HCT116 (cell line): Measurements from ENCODE around the gene CCNYL1. TPM values are rescaled to one million over a fixed set of nuclear protein-coding genes. Genes with fewer than 3 reads are reported as not detected.

Experiments
- ATAC-seq: fragments of 200-7000 bp; cut with Tn5 transposase; 2 replicates; pipeline ENCODE4 v1.9.1; 2020; ENCODE audit warnings: mild to moderate bottlenecking, moderate library complexity
- Bru-seq: library from RNA; stranded (reverse); fragments of 400-500 nt; gene quantifications from one replicate; lab custom pipeline; 2021; lab: Mats Ljungman, UMichigan
- BruChase-seq, 2 experiments: library from RNA; stranded (reverse); fragments of 400-500 nt; gene quantifications; one replicate each; lab custom pipeline; 2021; lab: Mats Ljungman, UMichigan
- BruUV-seq: library from RNA; stranded (reverse); fragments of 400-500 nt; replicated peaks from 2 replicates; lab custom pipeline; 2021; lab: Mats Ljungman, UMichigan
- CTCF ChIA-PET: fragments of 300-600 bp; sonication (Branson Sonifier 250); formaldehyde crosslinking; loops from one replicate; lab custom pipeline; 2021; ENCODE audit warnings: antibody characterized with exemption; lab: Charles Lee
- POLR2A ChIA-PET: fragments of 300-600, 350-600 bp; sonication (Branson Sonifier 250); formaldehyde crosslinking; loops from one replicate; lab custom pipeline; 2021; ENCODE audit warnings: antibody characterized with exemption; lab: Charles Lee
- RAD21 ChIA-PET, 2 experiments: fragments of 300-600 bp; sonication (Branson Sonifier 250); formaldehyde crosslinking; loops; one replicate each; lab custom pipeline; 2023; ENCODE audit warnings: low total read pairs in 2 of 2; ENCODE audit not compliant: uncharacterized antibody in 2 of 2, unreplicated experiment in 2 of 2, low non-redundant PET in 1 of 2; lab: Charles Lee
- DNase-seq: peaks from one replicate; pipeline ENCODE4 v3.0.0-alpha.2; 2010; ENCODE audit warnings: low read depth, low spot score
- H2AFZ ChIP-seq: fragments of 200-600 bp; shearing (Covaris generic), sonication (generic); 2 replicates; pipeline ENCODE4 v1.6.1; 2017; ENCODE audit warnings: low read depth, mixed run types, mixed read lengths, antibody characterized with exemption, low read length; ENCODE audit not compliant: poor library complexity, severe bottlenecking
- H3K27ac ChIP-seq: 2 replicates; pipeline ENCODE4 v1.5.1; 2012; ENCODE audit warnings: low read depth, low read length
- H3K27me3 ChIP-seq: fragments of 200-600 bp; sonication (generic); 2 replicates; pipeline ENCODE4 v1.6.1; 2016; ENCODE audit warnings: mixed run types, low read length, mixed read lengths; ENCODE audit not compliant: insufficient read depth
- H3K36me3 ChIP-seq, 2 experiments: fragments of 200-500 bp in 1 of 2; fragments of 200-600 bp in 1 of 2; sonication (Bioruptor generic) in 1 of 2; sonication (generic) in 1 of 2; 2 replicates each; pipeline versions ENCODE4 v1.5.1 to v1.6.1; 2014 to 2016; ENCODE audit warnings: low read length in 2 of 2, inconsistent platforms in 1 of 2, mixed read lengths in 1 of 2, mixed run types in 1 of 2; ENCODE audit not compliant: insufficient read depth in 2 of 2, control insufficient read depth in 1 of 2
- H3K4me1 ChIP-seq, 2 experiments: fragments of 200-600 bp in 1 of 2; sonication (generic) in 1 of 2; 2 replicates each; pipeline versions ENCODE4 v1.5.1 to v1.6.1; 2012 to 2017; ENCODE audit warnings: low read length in 2 of 2, inconsistent platforms in 1 of 2, mild to moderate bottlenecking in 1 of 2, mixed read lengths in 1 of 2, mixed run types in 1 of 2, moderate library complexity in 1 of 2; ENCODE audit not compliant: insufficient read depth in 2 of 2, control insufficient read depth in 1 of 2
- H3K4me2 ChIP-seq: fragments of 200-600 bp; sonication (generic); 2 replicates; pipeline ENCODE4 v1.6.1; 2017; ENCODE audit warnings: mixed run types, low read length, mixed read lengths
- H3K4me3 ChIP-seq, 2 experiments: fragments of 200-600 bp in 1 of 2; sonication (generic) in 1 of 2; replicated peaks in 1 of 2; 2 replicates each; pipeline ENCODE4 v1.5.1; 2011 to 2016; ENCODE audit warnings: low read length in 2 of 2, control low read depth in 1 of 2, low read depth in 1 of 2, mild to moderate bottlenecking in 1 of 2, mixed read lengths in 1 of 2, mixed run types in 1 of 2
- H3K79me2 ChIP-seq: fragments of 200-600 bp; sonication (generic); 2 replicates; pipeline ENCODE4 v1.6.1; 2017; ENCODE audit warnings: mild to moderate bottlenecking, mixed run types, low read length, moderate library complexity, mixed read lengths; ENCODE audit not compliant: insufficient read depth
- H3K9ac ChIP-seq: fragments of 200-600 bp; sonication (generic); 2 replicates; pipeline ENCODE4 v1.6.1; 2016; ENCODE audit warnings: low read length, mixed read lengths
- H3K9me2 ChIP-seq: fragments of 200-600 bp; sonication (generic), shearing (Covaris generic); 2 replicates; pipeline ENCODE4 v1.6.1; 2017; ENCODE audit warnings: mixed run types, mild to moderate bottlenecking, moderate library complexity; ENCODE audit not compliant: insufficient read depth
- H3K9me3 ChIP-seq, 2 experiments: fragments of 200-500 bp in 1 of 2; fragments of 200-600 bp in 1 of 2; sonication (Bioruptor generic) in 1 of 2; sonication (generic) in 1 of 2; 2 replicates each; pipeline ENCODE4 v1.6.1; 2014 to 2017; ENCODE audit warnings: low read length in 2 of 2, mixed read lengths in 2 of 2, inconsistent platforms in 1 of 2, low read depth in 1 of 2, mild to moderate bottlenecking in 1 of 2, mixed run types in 1 of 2, moderate library complexity in 1 of 2; ENCODE audit not compliant: control insufficient read depth in 1 of 2, insufficient read depth in 1 of 2
- H4K20me1 ChIP-seq: fragments of 200-600 bp; sonication (generic), shearing (Covaris generic); 2 replicates; pipeline ENCODE4 v1.6.1; 2017; ENCODE audit warnings: mixed run types, mild to moderate bottlenecking, moderate library complexity; ENCODE audit not compliant: insufficient read depth
- CBX3 ChIP-seq: IDR thresholded peaks from 2 replicates; pipeline ENCODE4 v1.6.1; 2012; ENCODE audit warnings: low read depth
- CEBPB ChIP-seq: IDR thresholded peaks from 2 replicates; pipeline ENCODE4 v1.6.1; 2012; ENCODE audit warnings: low read depth
- CTCF ChIP-seq, 3 experiments: fragments of 200-600 bp in 1 of 3; sonication (generic) in 1 of 3; IDR thresholded peaks in 2 of 3; conservative IDR thresholded peaks in 1 of 3; 2 replicates each; pipeline ENCODE4 v1.5.1; 2012 to 2017; ENCODE audit warnings: low read depth in 2 of 3, low read length in 2 of 3, antibody characterized with exemption in 1 of 3, borderline replicate concordance in 1 of 3, control low read depth in 1 of 3, mild to moderate bottlenecking in 1 of 3, mixed read lengths in 1 of 3, mixed run types in 1 of 3, moderate library complexity in 1 of 3; ENCODE audit not compliant: insufficient read depth in 1 of 3
- EGR1 ChIP-seq: IDR thresholded peaks from 2 replicates; pipeline ENCODE4 v1.6.1; 2012; ENCODE audit warnings: low read depth
- ELF1 ChIP-seq: IDR thresholded peaks from 2 replicates; pipeline ENCODE4 v1.6.1; 2012; ENCODE audit warnings: low read depth, borderline replicate concordance
- EZH2 ChIP-seq: fragments of 200-600 bp; sonication (generic); IDR thresholded peaks from 2 replicates; pipeline ENCODE4 v1.6.1; 2017; ENCODE audit warnings: antibody characterized with exemption, mixed run types
- EZH2phosphoT487 ChIP-seq: fragments of 200-600 bp; IDR thresholded peaks from 2 replicates; pipeline ENCODE4 v1.6.1; 2018; ENCODE audit warnings: antibody characterized with exemption, borderline replicate concordance
- JUND ChIP-seq: IDR thresholded peaks from 2 replicates; pipeline ENCODE4 v1.6.1; 2012
- MAX ChIP-seq: IDR thresholded peaks from 2 replicates; pipeline ENCODE4 v1.6.1; 2012
- POLR2A ChIP-seq: IDR thresholded peaks from 2 replicates; pipeline ENCODE4 v1.7.0; 2011; ENCODE audit warnings: borderline replicate concordance; ENCODE audit not compliant: insufficient read depth, insufficient read length; ENCODE audit errors: extremely low read depth
- POLR2AphosphoS5 ChIP-seq: IDR thresholded peaks from 2 replicates; pipeline ENCODE4 v1.6.1; 2011; ENCODE audit warnings: mild to moderate bottlenecking, low read depth, low read length, moderate library complexity
- SIN3A ChIP-seq: IDR thresholded peaks from 2 replicates; pipeline ENCODE4 v1.6.1; 2012; ENCODE audit warnings: low read depth
- SP1 ChIP-seq: IDR thresholded peaks from 2 replicates; pipeline ENCODE4 v1.6.1; 2012; ENCODE audit warnings: low read depth
- SRF ChIP-seq: IDR thresholded peaks from 2 replicates; pipeline ENCODE4 v1.6.1; 2012; ENCODE audit warnings: low read depth
- TCF7L2 ChIP-seq: IDR thresholded peaks from 2 replicates; pipeline ENCODE4 v1.7.0; 2011; ENCODE audit warnings: borderline replicate concordance, inconsistent platforms; ENCODE audit not compliant: insufficient read depth, insufficient read length; ENCODE audit errors: extremely low read depth
- YY1 ChIP-seq: IDR thresholded peaks from 2 replicates; pipeline ENCODE4 v1.6.1; 2011; ENCODE audit warnings: low read length, low read depth, moderate library complexity, mild to moderate bottlenecking; ENCODE audit not compliant: insufficient replicate concordance; ENCODE audit errors: extremely low read depth
- ZBTB33 ChIP-seq: IDR thresholded peaks from 2 replicates; pipeline ENCODE4 v1.6.1; 2011; ENCODE audit warnings: mild to moderate bottlenecking, low read length, moderate library complexity; ENCODE audit not compliant: insufficient replicate concordance; ENCODE audit errors: extremely low read depth
- ZFX ChIP-seq: fragments of 450-650 bp; IDR thresholded peaks from 2 replicates; pipeline ENCODE4 v1.6.1; 2017
- ZNF274 ChIP-seq: fragments of 200-500 bp; sonication (Bioruptor generic); IDR thresholded peaks from 2 replicates; pipeline ENCODE4 v1.6.1; 2014; ENCODE audit warnings: mild to moderate bottlenecking, low read depth, low read length, inconsistent platforms
- intact Hi-C: fragments of 100-400 bp; cut with micrococcal nuclease; formaldehyde crosslinking; loops from 2 replicates; pipeline ENCODE4 v1.10.0; 2022
- long read RNA-seq: library from polyadenylated mRNA; unstranded; transcript quantifications from one replicate; pipeline ENCODE4 v2.0.0, GENCODE V29; 2021; ENCODE audit not compliant: unreplicated experiment
- polyA plus RNA-seq: library from polyadenylated mRNA; unstranded; fragments of >200 nt; gene quantifications from 2 replicates; pipeline ENCODE4 v1.2.1, GENCODE V29; 2012; ENCODE audit warnings: missing spikeins
- total RNA-seq: library from RNA; stranded (reverse); gene quantifications from one replicate; pipeline ENCODE4 v1.2.1, GENCODE V29; 2021; ENCODE audit not compliant: unreplicated experiment
- TF ChIP-seq, protein P1 (sequence below): IDR thresholded peaks from 2 replicates; pipeline ENCODE4 v1.6.1; 2012

Gene CCNYL1
- total RNA-seq (14.9 TPM), Bru-seq, nascent RNA (percentile 75 among the genes with signal in this experiment), BruChase-seq, experiment 1, labeled RNA remaining after a 6-hour chase (percentile 72 among the genes with signal in this experiment), BruChase-seq, experiment 2, labeled RNA remaining after a 2-hour chase (percentile 79 among the genes with signal in this experiment)
- polyA plus RNA-seq, result 4.7 and 6.2 TPM in 2 replicates
- long read RNA-seq, partial matches to known transcripts, result 1 of 11 reads
- long read RNA-seq, other reads (novel, unspliced or antisense), result 5 of 11 reads

- H3K4me3 ChIP-seq, result peak within 1 kb of the TSS; percentile 82 to 90
- H3K79me2 ChIP-seq, result peaks cover 12% of the 10 kb centered on the region
- peak within 1 kb of the TSS; percentile 68 for H3K27ac ChIP-seq
- peak; percentile 97 for DNase-seq
- H3K4me2 ChIP-seq, result peak within 1 kb of the TSS; percentile 87
- CTCF ChIA-PET, result interaction anchor here (0.8 to 1.7 kb wide), 5 partner anchors 11 to 329 kb away, joined by 3 to 12 read pairs (median 4); no protein-coding TSS in a partner anchor
- intact Hi-C loops, result no loop called here
- H3K9me3 ChIP-seq, result no peaks in the 10 kb centered on the region
- ATAC-seq, result peak; percentile 98
- POLR2A ChIA-PET, result interaction anchor here (0.7 to 2.6 kb wide), 15 partner anchors 10 to 321 kb away, joined by 3 to 24 read pairs (median 3); partner anchors contain the start of gene METTL21A
- H3K27me3 ChIP-seq, result no peaks in the 10 kb centered on the region
- peak within 1 kb of the TSS; percentile 71 for H3K9ac ChIP-seq
- H4K20me1 ChIP-seq, result peaks cover 4% of the 10 kb centered on the region; the same call in 1 of the 2 replicates
- no peaks in the 10 kb centered on the region for H3K9me2 ChIP-seq
- H2AFZ ChIP-seq, result peak within 1 kb of the TSS; percentile 86
- no peaks in the 10 kb centered on the region; a peak in 1 of 4 replicates for H3K36me3 ChIP-seq
- RAD21 ChIA-PET, result interaction anchor here in 1 of 2 experiments (0.6 to 1.1 kb wide), 2 partner anchors 11 to 85 kb away, joined by 5 to 6 read pairs; no protein-coding TSS in a partner anchor
- H3K4me1 ChIP-seq, result peaks cover 4 to 19% of the 10 kb centered on the region in 2 experiments; a peak in 3 of 4 replicates
- BruUV-seq, result TSS peak; percentile 98
- no peak for TF ChIP-seq ZFX
- TF ChIP-seq, protein P1, sequence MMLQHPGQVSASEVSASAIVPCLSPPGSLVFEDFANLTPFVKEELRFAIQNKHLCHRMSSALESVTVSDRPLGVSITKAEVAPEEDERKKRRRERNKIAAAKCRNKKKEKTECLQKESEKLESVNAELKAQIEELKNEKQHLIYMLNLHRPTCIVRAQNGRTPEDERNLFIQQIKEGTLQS, result no peak
- TF ChIP-seq JUND, result no peak
- no peak for TF ChIP-seq SRF
- peak; percentile 89 for TF ChIP-seq MAX
- TF ChIP-seq POLR2AphosphoS5, result peak; percentile 85
- TF ChIP-seq EZH2phosphoT487, result no peak
- peak; percentile 90 for TF ChIP-seq SIN3A
- TF ChIP-seq SP1, result peak; percentile 88
- no peak for TF ChIP-seq CEBPB
- TF ChIP-seq CTCF (IDR thresholded peaks at IDR 0.05 in 2 of 3, conservative IDR thresholded peaks at IDR 0.05 in 1 of 3; ENCODE audit: borderline replicate concordance in 1 of 3, insufficient read depth in 1 of 3, low read depth in 2 of 3, low read length in 2 of 3), result no peak
- no peak; the same call in 1 of the 2 replicates for TF ChIP-seq ELF1
- TF ChIP-seq TCF7L2, result no peak
- TF ChIP-seq EZH2, result no peak
- no peak for TF ChIP-seq YY1
- TF ChIP-seq EGR1, result peak; percentile 88
- peak; percentile 58 for TF ChIP-seq POLR2A
- no peak for TF ChIP-seq ZNF274
- TF ChIP-seq ZBTB33, result no peak
- no peak for TF ChIP-seq CBX3
Observed at GRCh38 chr2:207710814-207711740, at the start of gene CCNYL1. Gene CCNYL1 (plus strand): TSS chr2:207711640. CDS start chr2:207711897, 257 bp downstream.
